Pancreas (tissue), 10 donors: ENCODE measurements around the gene SLC49A4. TPM values are rescaled to one million over a fixed set of nuclear protein-coding genes. Genes with fewer than 3 reads are reported as not detected.

Experiments
- ATAC-seq, 4 donors: fragments of 200-7000 bp; cut with Tn5 transposase; one replicate each; pipeline versions ENCODE4 v1.8.0 to v1.9.1; 2020; ENCODE audit warnings: mild to moderate bottlenecking in 4 of 4, moderate library complexity in 4 of 4
- DNase-seq, 6 donors: peaks; one replicate each; pipeline ENCODE4 v3.0.0-alpha.2; 2020
- FAIRE-seq: peaks from 2 replicates; lab custom pipeline; 2012; peaks lifted over from hg19 to GRCh38; lab: Jason Lieb, UNC
- H3K27ac ChIP-seq, 4 donors: fragments of 200-600 bp; sonication (generic); 1 replicate in 3 of 4; 2 replicates in 1 of 4; pipeline versions ENCODE4 v1.5.0 to v1.8.0; 2020
- H3K27me3 ChIP-seq, 4 donors: fragments of 200-600 bp; one replicate each; pipeline ENCODE4 v1.8.0; 2021
- H3K36me3 ChIP-seq, 3 donors: fragments of 200-600 bp; sonication (generic) in 1 of 3; one replicate each; pipeline versions ENCODE4 v1.5.0 to v1.8.0; 2020 to 2021
- H3K4me1 ChIP-seq, 3 donors: fragments of 200-600 bp; one replicate each; pipeline ENCODE4 v1.8.0; 2021
- H3K4me3 ChIP-seq, 4 donors: fragments of 200-600 bp; sonication (generic) in 2 of 4; one replicate each; pipeline versions ENCODE4 v1.5.0 to v1.8.0; 2020 to 2021
- H3K9me3 ChIP-seq, 4 donors: fragments of 200-600 bp; one replicate each; pipeline ENCODE4 v1.8.0; 2021
- WGBS, 2 donors: extraction: QIAGEN DNeasy Blood & Tissue Kit; methylation state at CpG; one replicate each; pipeline ENCODE4 v1.1.7; 2013; 5-methylcytosine and 5-hydroxymethylcytosine counted together
- intact Hi-C, 3 donors: fragments of 100-400 bp; cut with DNase I; formaldehyde crosslinking; loops; one replicate each; pipeline versions ENCODE4 v1.11.1 to v1.14.2; 2022
- polyA plus RNA-seq, 2 donors: library from polyadenylated mRNA; stranded (reverse); fragments of 200-250 nt; gene quantifications; one replicate each; pipeline ENCODE4 v1.2.3, GENCODE V29; 2013
- total RNA-seq, 6 donors: library from RNA; stranded (reverse); fragmentation: NEBNext Ultra II Directional in 4 of 6; extraction: Animal tissue kit (Norgen Biotek cat#: 25700) in 4 of 6; gene quantifications; one replicate each; pipeline versions ENCODE4 v1.2.1 to v1.2.4, GENCODE V29; 2021 to 2023
- TF ChIP-seq, protein P1 (sequence below), 4 donors: fragments of 200-600 bp; sonication (generic) in 3 of 4; IDR thresholded peaks; one replicate each; pipeline versions ENCODE4 v1.5.0 to v1.8.0; 2021; ENCODE audit warnings: antibody characterized with exemption in 4 of 4
- donor health status: healthy with polysubstance abuse.
- donor health status: DM: no; HTN: no; CAD: no; lungs with moderate emphysema.
- donor health status: DM: no; HTN: no; CAD: no.
- donor health status: control.
- donor health status: control.
- donor health status: Bipolar disorder and iron deficiency.
- donor health status: DM: yes; HTN: yes; CAD: no.
- donor health status: DM: no; HTN: no; CAD: no.
- donor health status: DM: no; HTN: no; CAD: no.
- donor health status: DM: yes; HTN: yes; CAD: no.

The SLC49A4 gene
- total and polyA plus RNA-seq, 8 donors: 3.4 to 13.7 (median 10.9) TPM

DNA sequence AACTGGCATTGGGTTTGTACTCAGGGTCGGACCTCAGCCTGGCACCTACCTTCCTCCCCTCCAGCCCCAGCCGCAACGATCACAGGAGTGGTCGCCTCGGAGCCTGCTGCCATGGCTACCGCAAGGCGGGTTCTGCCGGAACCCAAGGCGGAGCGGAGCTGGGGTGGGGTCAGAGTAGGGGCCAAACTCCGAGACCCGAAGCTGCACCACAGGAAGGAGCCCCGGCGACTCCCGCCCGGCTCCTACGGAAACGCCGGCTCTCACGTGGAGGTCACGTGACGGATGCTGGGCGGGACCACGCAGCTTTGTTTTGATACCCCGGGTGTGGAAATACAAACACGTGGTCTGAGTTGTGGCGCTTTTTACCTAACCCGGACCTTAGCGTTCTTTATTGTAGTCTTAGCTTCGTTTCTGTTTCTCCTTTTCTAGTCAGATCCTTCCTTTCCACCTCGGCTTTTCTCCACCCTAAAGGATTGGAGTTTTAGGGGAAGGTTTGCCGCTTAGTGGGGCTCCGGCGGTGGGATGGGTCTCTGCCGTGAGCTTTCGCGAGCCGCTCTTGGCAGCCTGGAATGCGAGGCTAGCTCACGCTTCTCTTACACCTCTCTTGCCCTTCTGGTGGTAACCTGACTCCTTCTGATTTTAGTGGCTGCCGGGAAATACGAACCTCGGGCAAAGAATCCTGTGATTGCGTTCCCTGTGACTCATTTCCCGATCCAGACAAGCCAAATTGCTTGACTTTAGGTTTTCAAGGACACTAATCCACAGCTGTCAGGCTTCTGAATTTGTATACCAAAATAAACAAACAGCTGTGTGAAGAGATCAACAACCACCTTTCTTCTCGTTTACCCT, 1.1 kb upstream of the SLC49A4 start, which contains the start of gene HSPBAP1:
HSPBAP1 (minus strand) TSS at position 264 of the 849 bp plus-strand sequence; CDS start at position 113, 151 bp downstream.
- Histone ChIP-seq H3K9me3 (no peaks in the 10 kb centered on the region), H3K27me3 (no peaks in the 10 kb centered on the region), H3K27ac (peak within 1 kb of the TSS; percentile 91 to 96 (median 94)), H3K4me1 (peaks cover 0 to 15% (median 8%) of the 10 kb centered on the region in 3 donors), H3K36me3 (no peaks in the 10 kb centered on the region), H3K4me3 (peak within 1 kb of the TSS; percentile 62 to 84 (median 75))
- FAIRE-seq: no peak
- peak; percentile 73 to 83 (median 76) for ATAC-seq
- intact Hi-C loops: no loop called here
- TF ChIP-seq, protein P1, sequence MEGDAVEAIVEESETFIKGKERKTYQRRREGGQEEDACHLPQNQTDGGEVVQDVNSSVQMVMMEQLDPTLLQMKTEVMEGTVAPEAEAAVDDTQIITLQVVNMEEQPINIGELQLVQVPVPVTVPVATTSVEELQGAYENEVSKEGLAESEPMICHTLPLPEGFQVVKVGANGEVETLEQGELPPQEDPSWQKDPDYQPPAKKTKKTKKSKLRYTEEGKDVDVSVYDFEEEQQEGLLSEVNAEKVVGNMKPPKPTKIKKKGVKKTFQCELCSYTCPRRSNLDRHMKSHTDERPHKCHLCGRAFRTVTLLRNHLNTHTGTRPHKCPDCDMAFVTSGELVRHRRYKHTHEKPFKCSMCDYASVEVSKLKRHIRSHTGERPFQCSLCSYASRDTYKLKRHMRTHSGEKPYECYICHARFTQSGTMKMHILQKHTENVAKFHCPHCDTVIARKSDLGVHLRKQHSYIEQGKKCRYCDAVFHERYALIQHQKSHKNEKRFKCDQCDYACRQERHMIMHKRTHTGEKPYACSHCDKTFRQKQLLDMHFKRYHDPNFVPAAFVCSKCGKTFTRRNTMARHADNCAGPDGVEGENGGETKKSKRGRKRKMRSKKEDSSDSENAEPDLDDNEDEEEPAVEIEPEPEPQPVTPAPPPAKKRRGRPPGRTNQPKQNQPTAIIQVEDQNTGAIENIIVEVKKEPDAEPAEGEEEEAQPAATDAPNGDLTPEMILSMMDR (IDR thresholded peaks at IDR 0.05): no peak
- 0% methylated on average over 46 of the region's 46 CpGs for WGBS, 2 donors
- DNase-seq: peak; percentile 83 to 93 (median 89)

DNA sequence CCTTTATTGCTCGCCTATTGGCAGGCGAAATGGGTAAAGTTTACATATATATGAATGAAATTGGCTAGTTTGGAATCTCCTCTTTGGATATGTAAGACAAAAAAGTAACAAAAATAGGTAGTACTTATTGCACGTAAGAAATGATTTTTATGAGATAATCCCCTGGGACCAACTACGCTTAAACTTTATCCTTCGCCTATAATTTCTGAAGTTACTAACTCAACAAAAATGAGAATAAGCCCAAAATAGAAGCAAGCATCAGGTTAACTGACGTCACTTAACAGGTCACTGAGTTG, 438 bp upstream of the SLC49A4 start:
- ATAC-seq (no peak), DNase-seq (no peak), FAIRE-seq (no peak)
- peak overlapping the region; percentile 62 to 84 (median 75) for H3K4me3 ChIP-seq
- intact Hi-C loops: no loop called here
- H3K4me1 ChIP-seq: peaks cover 0 to 20% (median 14%) of the 10 kb centered on the region in 3 donors
- H3K36me3 ChIP-seq: no peaks in the 10 kb centered on the region
- H3K9me3 ChIP-seq: no peaks in the 10 kb centered on the region
- peak overlapping the region; percentile 91 to 96 (median 94) for H3K27ac ChIP-seq
- H3K27me3 ChIP-seq: no peaks in the 10 kb centered on the region
- 1% methylated on average over 6 of the region's 6 CpGs for WGBS, 2 donors
- TF ChIP-seq, protein P1 (IDR thresholded peaks at IDR 0.05): no peak

DNA sequence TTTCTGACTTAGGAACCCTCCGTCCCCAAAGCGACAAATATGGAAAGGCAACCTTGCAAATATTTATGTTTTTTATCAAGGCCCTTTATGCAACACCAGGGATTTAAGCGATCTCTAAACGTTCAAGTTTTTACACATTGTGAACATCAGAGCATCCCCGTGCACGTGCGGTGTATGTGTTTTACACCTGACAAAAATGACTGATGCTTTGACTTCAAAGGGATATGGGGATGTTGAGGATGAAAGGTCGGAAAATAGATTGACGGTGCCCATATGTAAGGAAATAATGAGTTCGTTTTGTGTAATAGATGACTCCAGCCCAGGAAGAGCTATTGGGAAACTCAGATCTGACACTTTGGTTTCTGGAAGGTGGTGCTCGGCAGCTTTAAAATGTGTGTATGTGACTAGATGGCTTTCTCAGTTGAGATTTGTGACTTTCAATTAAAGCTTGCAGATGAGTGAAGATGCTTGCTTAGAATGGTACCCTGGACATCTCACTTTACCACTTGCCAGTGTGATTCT, 866 bp downstream of the SLC49A4 start:
- H3K4me1 ChIP-seq: peaks cover 0 to 20% (median 14%) of the 10 kb centered on the region in 3 donors
- H3K36me3 ChIP-seq: no peaks in the 10 kb centered on the region
- FAIRE-seq: no peak
- intact Hi-C loops: no loop called here
- WGBS, 2 donors: 12 to 14% methylated on average over 11 of the region's 11 CpGs
- H3K4me3 ChIP-seq: peak overlapping the region; percentile 62 to 84 (median 75)
- H3K27ac ChIP-seq: peak overlapping the region; percentile 91 to 96 (median 94)
- H3K27me3 ChIP-seq: no peaks in the 10 kb centered on the region
- ATAC-seq: no peak
- TF ChIP-seq, protein P1 (IDR thresholded peaks at IDR 0.05): no peak
- DNase-seq: no peak
- H3K9me3 ChIP-seq: no peaks in the 10 kb centered on the region

DNA sequence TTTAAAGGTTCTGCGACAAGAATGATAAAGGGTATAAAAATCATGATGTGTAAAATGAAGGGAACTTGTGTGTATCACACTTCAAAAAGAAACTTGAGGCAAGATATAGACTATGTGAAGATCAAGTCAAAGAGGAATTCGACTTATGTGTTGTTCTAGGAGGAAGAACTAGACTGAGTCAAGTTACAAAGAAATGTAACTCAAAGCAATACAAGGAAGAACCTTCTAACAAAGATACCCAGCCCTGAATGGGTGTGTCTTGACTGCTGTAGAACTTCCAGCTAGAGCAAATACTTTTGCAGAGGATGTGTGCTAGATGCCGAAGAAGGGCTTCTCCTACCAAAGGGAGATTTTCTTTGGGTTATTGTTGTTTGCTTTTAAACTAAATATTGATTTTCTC, 2.4 kb downstream of the SLC49A4 start:
- H3K27ac ChIP-seq: no peak overlapping the region
- H3K36me3 ChIP-seq: no peaks in the 10 kb centered on the region
- H3K4me1 ChIP-seq: peaks cover 0 to 20% (median 14%) of the 10 kb centered on the region in 3 donors
- intact Hi-C loops: no loop called here
- no peak for DNase-seq
- FAIRE-seq: no peak
- H3K27me3 ChIP-seq: no peaks in the 10 kb centered on the region
- ATAC-seq: no peak
- H3K4me3 ChIP-seq: no peak overlapping the region
- H3K9me3 ChIP-seq: no peaks in the 10 kb centered on the region
- TF ChIP-seq, protein P1 (IDR thresholded peaks at IDR 0.05): no peak
- 81 to 83% methylated on average over 3 of the region's 3 CpGs for WGBS, 2 donors
